Endothelial cell of umbilical vein (primary cell): ENCODE measurements around the gene KIAA1755. TPM values are rescaled to one million over a fixed set of nuclear protein-coding genes. Genes with fewer than 3 reads are reported as not detected.

Experiments used
- BruUV-seq: library from RNA; stranded (reverse); fragments of 400-500 nt; replicated peaks from 2 replicates; lab custom pipeline; 2021; lab: Mats Ljungman, UMichigan
- CTCF ChIA-PET: fragments of 300-600, 350-600 bp; sonication (Branson Sonifier 250); formaldehyde crosslinking; loops from one replicate; lab custom pipeline; 2021; ENCODE audit warnings: antibody characterized with exemption, inconsistent platforms; lab: Charles Lee
- POLR2A ChIA-PET: fragments of 300-600, 350-600 bp; sonication (Branson Sonifier 250); formaldehyde crosslinking; loops from one replicate; lab custom pipeline; 2021; ENCODE audit warnings: antibody characterized with exemption, inconsistent platforms; lab: Charles Lee
- DNase-seq: peaks from one replicate; pipeline ENCODE4 v3.0.0-alpha.2; 2011; ENCODE audit warnings: low read depth, low spot score
- FAIRE-seq: peaks from 2 replicates; lab custom pipeline; 2011; peaks lifted over from hg19 to GRCh38; lab: Jason Lieb, UNC
- H2AFZ ChIP-seq: 2 replicates; pipeline ENCODE4 v1.6.0; 2012; ENCODE audit warnings: low read depth, low read length, control low read depth, inconsistent platforms
- H3K27ac ChIP-seq: 2 replicates; pipeline ENCODE4 v1.5.1; 2011; ENCODE audit warnings: low read depth, mild to moderate bottlenecking, control low read depth, low read length, moderate library complexity; ENCODE audit not compliant: insufficient read depth
- H3K27me3 ChIP-seq, 2 experiments: 2 replicates each; pipeline versions ENCODE4 v1.6.0 to v1.6.1; 2011; ENCODE audit warnings: low read length in 2 of 2, mixed read lengths in 1 of 2; ENCODE audit not compliant: control insufficient read depth in 2 of 2, insufficient read depth in 2 of 2
- H3K36me3 ChIP-seq, 2 experiments: 2 replicates in 1 of 2; 3 replicates in 1 of 2; pipeline ENCODE4 v1.5.1; 2011; ENCODE audit warnings: low read length in 2 of 2, mild to moderate bottlenecking in 1 of 2, moderate library complexity in 1 of 2; ENCODE audit not compliant: control insufficient read depth in 2 of 2, insufficient read depth in 2 of 2; ENCODE audit errors: extremely low read depth in 1 of 2
- H3K4me1 ChIP-seq: 3 replicates; pipeline ENCODE4 v1.5.1; 2011; ENCODE audit warnings: mild to moderate bottlenecking, low read length; ENCODE audit not compliant: control insufficient read depth, insufficient read depth; ENCODE audit errors: extremely low read depth
- H3K4me2 ChIP-seq: 2 replicates; pipeline ENCODE4 v1.6.1; 2011; ENCODE audit warnings: low read length, control low read depth, mixed read lengths; ENCODE audit not compliant: insufficient read depth
- H3K4me3 ChIP-seq, 3 experiments: fragments of 200-600 bp in 1 of 3; sonication (generic), shearing (Covaris generic) in 1 of 3; replicated peaks in 1 of 3; 2 replicates each; pipeline ENCODE4 v1.5.1; 2011 to 2016; ENCODE audit warnings: control low read depth in 3 of 3, low read length in 3 of 3, mild to moderate bottlenecking in 2 of 3, inconsistent platforms in 1 of 3, low read depth in 1 of 3, moderate library complexity in 1 of 3; ENCODE audit not compliant: insufficient read depth in 1 of 3
- H3K79me2 ChIP-seq: 2 replicates; pipeline ENCODE4 v1.6.0; 2012; ENCODE audit warnings: low read length, inconsistent platforms; ENCODE audit not compliant: control insufficient read depth, insufficient read depth
- H3K9ac ChIP-seq: replicated peaks from 2 replicates; pipeline ENCODE3; 2011; ENCODE audit warnings: low read length, control low read depth; ENCODE audit not compliant: insufficient read depth; ENCODE audit errors: extremely low read depth
- H3K9me1 ChIP-seq: replicated peaks from 3 replicates; pipeline ENCODE4 v1.6.0; 2011; ENCODE audit warnings: mild to moderate bottlenecking, low read length; ENCODE audit not compliant: control insufficient read depth, insufficient read depth; ENCODE audit errors: extremely low read depth
- H3K9me3 ChIP-seq: replicated peaks from 2 replicates; pipeline ENCODE4 v1.5.1; 2012; ENCODE audit warnings: low read length, inconsistent platforms; ENCODE audit not compliant: control insufficient read depth, insufficient read depth
- H4K20me1 ChIP-seq: replicated peaks from 2 replicates; pipeline ENCODE3; 2011; ENCODE audit warnings: mild to moderate bottlenecking, low read length; ENCODE audit not compliant: control insufficient read depth, insufficient read depth; ENCODE audit errors: extremely low read depth
- FOS ChIP-seq: IDR thresholded peaks from 2 replicates; pipeline ENCODE4 v1.6.1; 2011; ENCODE audit warnings: mild to moderate bottlenecking, low read length, moderate library complexity, borderline replicate concordance; ENCODE audit not compliant: insufficient read depth
- MAX ChIP-seq: IDR thresholded peaks from 2 replicates; pipeline ENCODE4 v1.6.1; 2011; ENCODE audit not compliant: insufficient read depth, insufficient read length
- POLR2A ChIP-seq: IDR thresholded peaks from 2 replicates; pipeline ENCODE4 v1.6.1; 2012; ENCODE audit warnings: low read depth, mild to moderate bottlenecking, control low read depth, low read length
- dilution Hi-C: fragments of 300-500 bp; cut with MboI; formaldehyde crosslinking; loops from one replicate; pipeline ENCODE4 v1.15.0; 2019; ENCODE audit warnings: low sequenced_read_pairs; ENCODE audit not compliant: extremely low pct_ligation_motif_present
- intact Hi-C: fragments of 100-400 bp; cut with micrococcal nuclease; formaldehyde crosslinking; loops from one replicate; pipeline ENCODE4 v1.10.0; 2022
- polyA plus RNA-seq, 4 experiments: library from polyadenylated mRNA; depleted of rRNA in 3 of 4; stranded (reverse) in 3 of 4; unstranded in 1 of 4; fragments of >200 nt; gene quantifications; 2 replicates each; pipeline versions ENCODE4 v1.2.1 to v1.2.3, GENCODE V29; 2011 to 2012; ENCODE audit warnings: missing spikeins in 1 of 4
- total RNA-seq: library from RNA; stranded (reverse); gene quantifications from 2 replicates; pipeline ENCODE4 v1.2.3, GENCODE V29; 2021

KIAA1755 gene
- total and polyA plus RNA-seq, 2 donors (not counting 3 experiments of a cell fraction or from before 2014, with no cell fraction given) = 0.36 to 0.51 TPM

DNA sequence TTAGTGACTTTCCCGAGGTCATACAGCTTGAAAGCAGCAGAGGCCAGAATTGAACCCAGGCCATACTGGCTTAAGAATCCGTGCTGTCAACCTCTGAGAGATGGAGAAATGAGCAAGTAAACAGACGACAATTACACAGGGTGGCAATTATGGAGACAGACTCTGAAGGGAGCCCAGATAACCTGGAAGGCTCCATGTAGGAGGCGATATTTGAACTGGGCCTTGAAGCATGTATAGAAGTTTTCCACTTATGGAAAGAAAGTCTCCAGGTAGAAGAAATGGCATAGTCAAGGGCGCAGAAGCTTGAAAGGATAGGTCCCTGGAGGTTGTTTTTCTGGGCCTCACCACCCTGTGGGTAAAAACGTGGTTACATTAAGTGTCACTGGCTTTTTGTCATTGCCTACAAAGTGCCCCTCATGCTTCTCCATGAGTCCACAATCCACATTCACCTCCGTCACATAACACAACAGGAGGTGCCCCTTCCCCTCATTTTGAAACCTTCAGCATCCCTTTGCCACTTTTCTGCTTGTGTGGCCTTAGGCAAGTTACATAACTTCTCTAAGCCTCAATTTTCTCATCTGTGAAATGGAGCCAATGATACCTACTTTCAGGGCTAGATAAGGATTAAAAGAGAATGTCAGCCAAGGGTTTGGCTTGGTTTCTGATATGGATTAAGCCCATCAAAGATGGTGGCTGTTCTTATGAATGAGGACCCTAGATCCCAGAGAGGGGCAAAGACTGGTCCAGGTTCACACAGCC lies 37.6 kb upstream of the KIAA1755 start:
- POLR2A ChIA-PET = no interaction called here
- H3K4me3 ChIP-seq = no peak overlapping the region
- no peaks in the 10 kb centered on the region for H3K79me2 ChIP-seq
- TF ChIP-seq POLR2A = no peak
- no peak for TF ChIP-seq MAX
- intact Hi-C loops (no loop called here), dilution Hi-C loops (no loop called here)
- H3K27me3 ChIP-seq = peaks cover 2% of the 10 kb centered on the region in 2 experiments
- no peaks in the 10 kb centered on the region for H3K9me1 ChIP-seq
- peak overlapping the region; percentile 93 for H2AFZ ChIP-seq
- no peaks in the 10 kb centered on the region for H3K36me3 ChIP-seq
- H3K4me2 ChIP-seq = no peak overlapping the region
- H3K9ac ChIP-seq = no peak overlapping the region
- no peak for FAIRE-seq
- H4K20me1 ChIP-seq = no peaks in the 10 kb centered on the region
- DNase-seq = no peak
- H3K4me1 ChIP-seq = no peaks in the 10 kb centered on the region
- CTCF ChIA-PET = interaction anchor here (1.4 to 2.0 kb wide), 2 partner anchors 69 to 110 kb away, joined by 7 to 9 read pairs; no protein-coding TSS in a partner anchor
- BruUV-seq = no TSS peak
- no peak overlapping the region for H3K27ac ChIP-seq
- H3K9me3 ChIP-seq = no peaks in the 10 kb centered on the region

DNA sequence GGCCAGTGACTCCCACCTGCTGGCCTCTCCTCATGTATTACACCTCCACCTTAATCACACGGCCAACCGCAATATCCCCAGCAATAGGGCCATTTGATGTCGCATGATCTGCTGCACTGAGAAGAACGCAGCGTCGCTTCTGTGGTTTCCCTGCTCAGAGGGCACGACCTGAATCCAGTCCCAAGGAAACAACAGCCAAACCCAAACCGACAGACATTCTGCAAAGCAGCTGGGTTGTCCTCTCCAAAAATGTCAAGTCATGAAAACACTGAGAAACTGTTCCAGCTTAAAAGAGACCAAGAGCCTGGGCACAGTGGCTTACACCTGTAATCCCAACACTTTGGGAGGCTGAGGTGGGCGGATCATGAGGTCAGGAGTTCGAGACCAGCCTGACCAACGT lies 35.9 kb upstream of the KIAA1755 start:
- intact Hi-C loops (no loop called here), dilution Hi-C loops (no loop called here)
- BruUV-seq = no TSS peak
- no peaks in the 10 kb centered on the region for H3K9me1 ChIP-seq
- H4K20me1 ChIP-seq = no peaks in the 10 kb centered on the region
- ChIA-PET CTCF (interaction anchor here (1.2 to 1.6 kb wide), 2 partner anchors 8 to 112 kb away, joined by 3 read pairs; no protein-coding TSS in a partner anchor), POLR2A (no interaction called here)
- H2AFZ ChIP-seq = no peak overlapping the region
- H3K27ac ChIP-seq = no peak overlapping the region
- no peaks in the 10 kb centered on the region for H3K36me3 ChIP-seq
- H3K4me2 ChIP-seq = no peak overlapping the region
- H3K27me3 ChIP-seq = peaks cover 0 to 2% of the 10 kb centered on the region in 2 experiments
- no peak for FAIRE-seq
- no peak for TF ChIP-seq FOS
- no peak for DNase-seq
- no peaks in the 10 kb centered on the region for H3K9me3 ChIP-seq
- H3K4me1 ChIP-seq = no peaks in the 10 kb centered on the region
- no peak overlapping the region for H3K4me3 ChIP-seq
- H3K9ac ChIP-seq = no peak overlapping the region
- H3K79me2 ChIP-seq = no peaks in the 10 kb centered on the region
